Measurements from ENCODE around the gene PIGO.

DNA sequence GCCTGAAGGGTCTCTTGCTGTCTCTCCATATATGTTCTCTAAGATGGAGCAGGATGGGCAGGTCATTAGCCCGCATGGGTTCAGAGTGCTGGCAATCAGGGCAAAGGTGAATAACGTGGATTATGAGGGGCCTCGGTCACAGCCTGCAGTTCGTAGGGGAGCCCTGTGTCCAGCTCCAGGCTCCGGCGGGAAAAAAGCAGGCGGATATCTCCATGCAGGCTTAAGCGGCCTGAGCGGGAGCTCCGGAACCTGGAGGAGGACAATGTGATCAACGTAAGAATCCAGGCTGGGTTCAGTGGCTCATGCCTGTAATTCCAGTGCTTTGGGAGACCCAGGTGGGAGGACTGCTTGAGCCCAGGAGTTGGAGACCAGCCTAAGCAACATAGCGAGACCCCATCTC is 8.7 kb upstream of the PIGO start:
- TF ChIP-seq GLIS3 (CRISPR knock-in tag; IDR thresholded peaks at IDR 0.05) (no peak), TOX (CRISPR knock-in tag; IDR thresholded peaks at IDR 0.05; ENCODE audit: borderline replicate concordance) (no peak), ISL1 (CRISPR knock-in tag; IDR thresholded peaks at IDR 0.05) (no peak), TCF4 (CRISPR knock-in tag; IDR thresholded peaks at IDR 0.05; ENCODE audit: borderline replicate concordance) (no peak), RARB (CRISPR knock-in tag; IDR thresholded peaks at IDR 0.05) (no peak), ZFP30 (CRISPR knock-in tag; IDR thresholded peaks at IDR 0.05) (no peak), ARNTL (CRISPR knock-in tag; IDR thresholded peaks at IDR 0.05; ENCODE audit: borderline replicate concordance, low read depth) (no peak), ZNF565 (CRISPR knock-in tag; conservative IDR thresholded peaks at IDR 0.05; ENCODE audit: low read depth) (no peak), ZFP3 (CRISPR knock-in tag; IDR thresholded peaks at IDR 0.05) (no peak), ZNF70 (CRISPR knock-in tag; IDR thresholded peaks at IDR 0.05) (no peak), ZNF8 (CRISPR knock-in tag; IDR thresholded peaks at IDR 0.05) (no peak)
- TF ChIP-seq, protein P1, sequence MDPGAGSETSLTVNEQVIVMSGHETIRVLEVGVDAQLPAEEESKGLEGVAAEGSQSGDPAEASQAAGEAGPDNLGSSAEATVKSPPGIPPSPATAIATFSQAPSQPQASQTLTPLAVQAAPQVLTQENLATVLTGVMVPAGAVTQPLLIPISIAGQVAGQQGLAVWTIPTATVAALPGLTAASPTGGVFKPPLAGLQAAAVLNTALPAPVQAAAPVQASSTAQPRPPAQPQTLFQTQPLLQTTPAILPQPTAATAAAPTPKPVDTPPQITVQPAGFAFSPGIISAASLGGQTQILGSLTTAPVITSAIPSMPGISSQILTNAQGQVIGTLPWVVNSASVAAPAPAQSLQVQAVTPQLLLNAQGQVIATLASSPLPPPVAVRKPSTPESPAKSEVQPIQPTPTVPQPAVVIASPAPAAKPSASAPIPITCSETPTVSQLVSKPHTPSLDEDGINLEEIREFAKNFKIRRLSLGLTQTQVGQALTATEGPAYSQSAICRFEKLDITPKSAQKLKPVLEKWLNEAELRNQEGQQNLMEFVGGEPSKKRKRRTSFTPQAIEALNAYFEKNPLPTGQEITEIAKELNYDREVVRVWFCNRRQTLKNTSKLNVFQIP (CRISPR knock-in tag; IDR thresholded peaks at IDR 0.05; ENCODE audit: borderline replicate concordance, low read depth), result no peak
- TF ChIP-seq, protein P2, sequence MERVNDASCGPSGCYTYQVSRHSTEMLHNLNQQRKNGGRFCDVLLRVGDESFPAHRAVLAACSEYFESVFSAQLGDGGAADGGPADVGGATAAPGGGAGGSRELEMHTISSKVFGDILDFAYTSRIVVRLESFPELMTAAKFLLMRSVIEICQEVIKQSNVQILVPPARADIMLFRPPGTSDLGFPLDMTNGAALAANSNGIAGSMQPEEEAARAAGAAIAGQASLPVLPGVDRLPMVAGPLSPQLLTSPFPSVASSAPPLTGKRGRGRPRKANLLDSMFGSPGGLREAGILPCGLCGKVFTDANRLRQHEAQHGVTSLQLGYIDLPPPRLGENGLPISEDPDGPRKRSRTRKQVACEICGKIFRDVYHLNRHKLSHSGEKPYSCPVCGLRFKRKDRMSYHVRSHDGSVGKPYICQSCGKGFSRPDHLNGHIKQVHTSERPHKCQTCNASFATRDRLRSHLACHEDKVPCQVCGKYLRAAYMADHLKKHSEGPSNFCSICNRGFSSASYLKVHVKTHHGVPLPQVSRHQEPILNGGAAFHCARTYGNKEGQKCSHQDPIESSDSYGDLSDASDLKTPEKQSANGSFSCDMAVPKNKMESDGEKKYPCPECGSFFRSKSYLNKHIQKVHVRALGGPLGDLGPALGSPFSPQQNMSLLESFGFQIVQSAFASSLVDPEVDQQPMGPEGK (CRISPR knock-in tag; IDR thresholded peaks at IDR 0.05; ENCODE audit: borderline replicate concordance), result no peak
